H9 (cell line): ENCODE measurements around the gene KAT2B. TPM values are rescaled to one million over a fixed set of nuclear protein-coding genes. Genes with fewer than 3 reads are reported as not detected.

Source experiments
- DNase-seq: peaks from one replicate; pipeline ENCODE4 v3.0.0-alpha.2; 2017
- H2AFZ ChIP-seq: one replicate; pipeline ENCODE4 v1.6.1; 2013; ENCODE audit warnings: mild to moderate bottlenecking, low read length, control low read depth, moderate library complexity
- H2AK5ac ChIP-seq: 2 replicates; pipeline ENCODE4 v1.6.1; 2013; ENCODE audit warnings: low read length, control low read depth, mixed read lengths; ENCODE audit not compliant: insufficient read length
- H2BK120ac ChIP-seq: one replicate; pipeline ENCODE4 v1.6.1; 2013; ENCODE audit warnings: low read depth, mild to moderate bottlenecking, low read length, control low read depth, inconsistent platforms; ENCODE audit not compliant: poor library complexity, severe bottlenecking
- H2BK12ac ChIP-seq: 2 replicates; pipeline ENCODE4 v1.6.1; 2013; ENCODE audit warnings: low read length, control low read depth, mixed read lengths, low read depth; ENCODE audit not compliant: insufficient read length
- H2BK15ac ChIP-seq: 2 replicates; pipeline ENCODE4 v1.6.1; 2013; ENCODE audit warnings: low read depth, low read length, control low read depth
- H2BK20ac ChIP-seq: one replicate; pipeline ENCODE4 v1.6.1; 2013; ENCODE audit warnings: low read depth, mild to moderate bottlenecking, low read length, control low read depth, inconsistent platforms; ENCODE audit not compliant: poor library complexity, severe bottlenecking
- H2BK5ac ChIP-seq: 2 replicates; pipeline ENCODE4 v1.6.1; 2013; ENCODE audit warnings: low read length, control low read depth, mixed read lengths; ENCODE audit not compliant: insufficient read length
- H3K14ac ChIP-seq: 2 replicates; pipeline ENCODE4 v1.6.1; 2013; ENCODE audit warnings: low read length, control low read depth; ENCODE audit not compliant: insufficient read depth
- H3K18ac ChIP-seq: 2 replicates; pipeline ENCODE4 v1.6.1; 2013; ENCODE audit warnings: low read depth, mild to moderate bottlenecking, mixed read lengths, low read length, control low read depth; ENCODE audit not compliant: insufficient read length
- H3K23ac ChIP-seq: 2 replicates; pipeline ENCODE4 v1.6.1; 2013; ENCODE audit warnings: low read length, control low read depth, mixed read lengths, low read depth; ENCODE audit not compliant: insufficient read length
- H3K23me2 ChIP-seq: 2 replicates; pipeline ENCODE4 v1.6.1; 2013; ENCODE audit warnings: low read depth, mild to moderate bottlenecking, mixed read lengths, low read length, control low read depth; ENCODE audit not compliant: insufficient read length, poor library complexity, severe bottlenecking
- H3K27ac ChIP-seq: 2 replicates; pipeline ENCODE4 v1.5.1; 2013; ENCODE audit warnings: low read length, control low read depth, mixed read lengths, low read depth; ENCODE audit not compliant: insufficient read length
- H3K27me3 ChIP-seq: 2 replicates; pipeline ENCODE4 v1.6.1; 2013; ENCODE audit warnings: low read length, control low read depth, inconsistent platforms; ENCODE audit not compliant: insufficient read depth
- H3K4ac ChIP-seq: 2 replicates; pipeline ENCODE4 v1.6.1; 2013; ENCODE audit warnings: low read depth, mild to moderate bottlenecking, control low read depth, inconsistent platforms, low read length, moderate library complexity
- H3K4me1 ChIP-seq: 2 replicates; pipeline ENCODE4 v1.6.1; 2013; ENCODE audit warnings: low read length, control low read depth, inconsistent platforms; ENCODE audit not compliant: insufficient read depth
- H3K4me2 ChIP-seq: 2 replicates; pipeline ENCODE4 v1.6.1; 2013; ENCODE audit warnings: low read length, control low read depth, mixed read lengths; ENCODE audit not compliant: insufficient read length, insufficient read depth
- H3K56ac ChIP-seq: 2 replicates; pipeline ENCODE4 v1.6.1; 2013; ENCODE audit warnings: low read depth, mild to moderate bottlenecking, mixed read lengths, low read length, control low read depth; ENCODE audit not compliant: insufficient read length
- H3K79me1 ChIP-seq: 2 replicates; pipeline ENCODE4 v1.6.1; 2013; ENCODE audit warnings: low read depth, mild to moderate bottlenecking, moderate library complexity, low read length, control low read depth, inconsistent platforms; ENCODE audit not compliant: insufficient read depth, poor library complexity, severe bottlenecking
- H3K79me2 ChIP-seq: 2 replicates; pipeline ENCODE4 v1.6.1; 2013; ENCODE audit warnings: low read length, control low read depth, inconsistent platforms; ENCODE audit not compliant: insufficient read depth
- H3K9ac ChIP-seq: 2 replicates; pipeline ENCODE4 v1.6.1; 2013; ENCODE audit warnings: low read length, control low read depth, mixed read lengths; ENCODE audit not compliant: insufficient read length; ENCODE audit errors: extremely low read depth
- H3K9me3 ChIP-seq: one replicate; pipeline ENCODE4 v1.6.1; 2013; ENCODE audit warnings: low read depth, low read length, inconsistent platforms; ENCODE audit not compliant: control insufficient read depth
- H3T11ph ChIP-seq: one replicate; pipeline ENCODE4 v1.6.1; 2013; ENCODE audit warnings: mild to moderate bottlenecking, low read length, control low read depth, inconsistent platforms
- H4K20me1 ChIP-seq: one replicate; pipeline ENCODE4 v1.6.1; 2013; ENCODE audit not compliant: control insufficient read depth, insufficient read length, insufficient read depth
- H4K5ac ChIP-seq: 2 replicates; pipeline ENCODE4 v1.6.1; 2013; ENCODE audit warnings: low read depth, mild to moderate bottlenecking, mixed read lengths, low read length, control low read depth; ENCODE audit not compliant: insufficient read length
- H4K8ac ChIP-seq: replicated peaks from 2 replicates; pipeline ENCODE4 v1.6.1; 2013; ENCODE audit warnings: low read length, control low read depth, mixed read lengths, low read depth; ENCODE audit not compliant: insufficient read length
- H4K91ac ChIP-seq: 2 replicates; pipeline ENCODE4 v1.6.1; 2013; ENCODE audit warnings: low read depth, mild to moderate bottlenecking, moderate library complexity, mixed read lengths, low read length, control low read depth; ENCODE audit not compliant: insufficient read length
- H3K27ac Mint-ChIP-seq, 3 experiments: 2 replicates in 2 of 3; 3 replicates in 1 of 3; pipeline ENCODE4 v1.8.0; 2020 to 2021; ENCODE audit warnings: mixed read lengths in 3 of 3, mild to moderate bottlenecking in 1 of 3, moderate library complexity in 1 of 3
- H3K27me3 Mint-ChIP-seq: 2 replicates; pipeline ENCODE4 v1.8.0; 2021; ENCODE audit warnings: low read depth, mild to moderate bottlenecking, moderate library complexity, mixed read lengths
- H3K36me3 Mint-ChIP-seq, 3 experiments: 2 replicates in 2 of 3; 3 replicates in 1 of 3; pipeline ENCODE4 v1.8.0; 2020 to 2021; ENCODE audit warnings: low read depth in 3 of 3, mixed read lengths in 3 of 3; ENCODE audit not compliant: insufficient read depth in 1 of 3
- H3K4me1 Mint-ChIP-seq, 2 experiments: 2 replicates each; pipeline ENCODE4 v1.8.0; 2020; ENCODE audit warnings: mixed read lengths in 2 of 2
- H3K4me3 Mint-ChIP-seq, 2 experiments: 2 replicates in 1 of 2; 3 replicates in 1 of 2; pipeline ENCODE4 v1.8.0; 2020 to 2021; ENCODE audit warnings: mild to moderate bottlenecking in 2 of 2, mixed read lengths in 2 of 2, moderate library complexity in 1 of 2
- H3K9me3 Mint-ChIP-seq, 2 experiments: 2 replicates in 1 of 2; 3 replicates in 1 of 2; pipeline ENCODE4 v1.8.0; 2020; ENCODE audit warnings: mild to moderate bottlenecking in 2 of 2, mixed read lengths in 2 of 2, moderate library complexity in 1 of 2
- WGBS: extraction: QIAGEN DNeasy Blood & Tissue Kit; methylation state at CpG from one replicate; pipeline ENCODE4 v1.1.7; 2013; ENCODE audit warnings: missing lambda C conversion rate, low lambda C conversion rate, mixed read lengths; ENCODE audit not compliant: insufficient read length; ENCODE audit errors: extremely low coverage; 5-methylcytosine and 5-hydroxymethylcytosine counted together
- total RNA-seq: library from RNA; stranded (reverse); gene quantifications from 2 replicates; pipeline ENCODE4 v1.2.1, GENCODE V29; 2021
- TF ChIP-seq, protein P1 (sequence below): fragments of 200-600 bp; sonication (generic); conservative IDR thresholded peaks from 3 replicates; pipeline ENCODE4 v1.8.0; 2021; ENCODE audit warnings: antibody characterized with exemption, mild to moderate bottlenecking

KAT2B gene
- total RNA-seq, 1 experiment from 2014 or later = 6.3 TPM

DNA sequence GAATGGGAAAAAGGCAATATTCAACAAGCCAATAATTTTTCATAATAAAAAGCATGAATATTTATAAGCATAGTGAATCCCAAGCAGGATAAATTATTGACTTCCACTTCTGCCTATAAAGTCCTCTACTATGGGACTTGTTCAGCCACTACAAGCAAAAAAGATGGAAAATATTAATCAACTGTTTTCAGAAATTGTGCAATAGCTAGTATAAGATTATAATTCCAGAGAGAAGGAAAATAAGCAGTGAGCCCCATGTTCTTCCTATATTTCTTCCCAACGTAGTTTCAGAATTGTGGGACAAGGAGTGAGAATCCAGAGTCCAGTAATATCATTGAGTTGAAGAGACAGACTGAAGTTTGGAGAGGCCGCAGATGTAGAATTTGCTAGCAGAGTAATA, 121.5 kb downstream of the KAT2B start:
- H4K91ac ChIP-seq = no peak overlapping the region
- H2BK15ac ChIP-seq = no peak overlapping the region
- no peaks in the 10 kb centered on the region for H3K27me3 ChIP-seq
- no peak overlapping the region for H3K56ac ChIP-seq
- H4K5ac ChIP-seq = no peak overlapping the region
- no peak overlapping the region for H3K9ac ChIP-seq
- TF ChIP-seq, protein P1, sequence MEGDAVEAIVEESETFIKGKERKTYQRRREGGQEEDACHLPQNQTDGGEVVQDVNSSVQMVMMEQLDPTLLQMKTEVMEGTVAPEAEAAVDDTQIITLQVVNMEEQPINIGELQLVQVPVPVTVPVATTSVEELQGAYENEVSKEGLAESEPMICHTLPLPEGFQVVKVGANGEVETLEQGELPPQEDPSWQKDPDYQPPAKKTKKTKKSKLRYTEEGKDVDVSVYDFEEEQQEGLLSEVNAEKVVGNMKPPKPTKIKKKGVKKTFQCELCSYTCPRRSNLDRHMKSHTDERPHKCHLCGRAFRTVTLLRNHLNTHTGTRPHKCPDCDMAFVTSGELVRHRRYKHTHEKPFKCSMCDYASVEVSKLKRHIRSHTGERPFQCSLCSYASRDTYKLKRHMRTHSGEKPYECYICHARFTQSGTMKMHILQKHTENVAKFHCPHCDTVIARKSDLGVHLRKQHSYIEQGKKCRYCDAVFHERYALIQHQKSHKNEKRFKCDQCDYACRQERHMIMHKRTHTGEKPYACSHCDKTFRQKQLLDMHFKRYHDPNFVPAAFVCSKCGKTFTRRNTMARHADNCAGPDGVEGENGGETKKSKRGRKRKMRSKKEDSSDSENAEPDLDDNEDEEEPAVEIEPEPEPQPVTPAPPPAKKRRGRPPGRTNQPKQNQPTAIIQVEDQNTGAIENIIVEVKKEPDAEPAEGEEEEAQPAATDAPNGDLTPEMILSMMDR = no peak
- Mint-ChIP-seq H3K27ac (no peak overlapping the region), H3K9me3 (no peaks in the 10 kb centered on the region), H3K36me3 (peaks cover 16 to 64% (median 61%) of the 10 kb centered on the region in 3 experiments; a peak in 5 of 7 replicates), H3K27me3 (no peaks in the 10 kb centered on the region), H3K4me1 (peaks cover 4 to 5% of the 10 kb centered on the region in 2 experiments), H3K4me3 (no peak overlapping the region)
- DNase-seq = no peak
- H3K23me2 ChIP-seq = no peaks in the 10 kb centered on the region
- H4K20me1 ChIP-seq = no peaks in the 10 kb centered on the region
- no peaks in the 10 kb centered on the region for H3K9me3 ChIP-seq
- H3K27ac ChIP-seq = no peak overlapping the region
- no peaks in the 10 kb centered on the region for H3K79me2 ChIP-seq
- H2AFZ ChIP-seq = no peak overlapping the region
- WGBS = no CpG with 5 or more reads among the region's 2 CpGs
- no peaks in the 10 kb centered on the region for H3K79me1 ChIP-seq
- H2BK5ac ChIP-seq = no peak overlapping the region
- H3K23ac ChIP-seq = no peak overlapping the region
- H3K18ac ChIP-seq = no peak overlapping the region
- H2BK20ac ChIP-seq = no peak overlapping the region
- no peak overlapping the region for H2BK12ac ChIP-seq
- no peak overlapping the region for H4K8ac ChIP-seq
- no peak overlapping the region for H3K4me2 ChIP-seq
- H3T11ph ChIP-seq = no peak overlapping the region
- no peak overlapping the region for H3K4ac ChIP-seq
- no peak overlapping the region for H2BK120ac ChIP-seq
- no peak overlapping the region for H2AK5ac ChIP-seq
- no peak overlapping the region for H3K14ac ChIP-seq
- no peaks in the 10 kb centered on the region for H3K4me1 ChIP-seq
